MCF 10A (cell line): ENCODE data around the gene KCNQ5. TPM values are rescaled to one million over a fixed set of nuclear protein-coding genes. Genes with fewer than 3 reads are reported as not detected.

Source experiments
- BruUV-seq: library from RNA; stranded (reverse); fragments of 400-500 nt; replicated peaks from 2 replicates; lab custom pipeline; 2021; lab: Mats Ljungman, UMichigan
- CTCF ChIA-PET: fragments of 300-600 bp; sonication (Branson Sonifier 250); formaldehyde crosslinking; extraction: SDS; loops from one replicate; lab custom pipeline; 2021; ENCODE audit warnings: antibody characterized with exemption, inconsistent platforms; lab: Yijun Ruan, JAX
- POLR2A ChIA-PET: fragments of 300-600, 350-650 bp; sonication (Branson Sonifier 250); formaldehyde crosslinking; extraction: SDS; loops from one replicate; lab custom pipeline; 2020; ENCODE audit warnings: antibody characterized with exemption, inconsistent platforms; lab: Yijun Ruan, JAX
- DNase-seq: peaks from one replicate; pipeline ENCODE4 v3.0.0-alpha.2; 2018; ENCODE audit not compliant: unreplicated experiment
- H3K27ac Mint-ChIP-seq: one replicate; pipeline ENCODE4 v1.8.0; 2022; ENCODE audit warnings: mild to moderate bottlenecking, low read depth, mixed read lengths; ENCODE audit not compliant: unreplicated experiment
- H3K27me3 Mint-ChIP-seq: one replicate; pipeline ENCODE4 v1.8.0; 2022; ENCODE audit warnings: mixed read lengths; ENCODE audit not compliant: insufficient read depth, unreplicated experiment
- H3K36me3 Mint-ChIP-seq: one replicate; pipeline ENCODE4 v1.8.0; 2022; ENCODE audit warnings: mild to moderate bottlenecking, moderate library complexity, mixed read lengths; ENCODE audit not compliant: insufficient read depth, unreplicated experiment
- H3K4me1 Mint-ChIP-seq: one replicate; pipeline ENCODE4 v1.8.0; 2022; ENCODE audit warnings: mixed read lengths; ENCODE audit not compliant: insufficient read depth, unreplicated experiment
- H3K4me3 Mint-ChIP-seq: one replicate; pipeline ENCODE4 v1.8.0; 2022; ENCODE audit warnings: mild to moderate bottlenecking, moderate library complexity, mixed read lengths; ENCODE audit not compliant: unreplicated experiment
- H3K9me3 Mint-ChIP-seq: one replicate; pipeline ENCODE4 v1.8.0; 2022; ENCODE audit warnings: mixed read lengths; ENCODE audit not compliant: unreplicated experiment
- CTCF ChIP-seq: fragments of 200-600 bp; IDR thresholded peaks from one replicate; pipeline ENCODE4 v1.8.0; 2022; ENCODE audit warnings: antibody characterized with exemption, mild to moderate bottlenecking; ENCODE audit not compliant: unreplicated experiment
- intact Hi-C: fragments of 100-400 bp; cut with micrococcal nuclease; formaldehyde crosslinking; loops from 2 replicates; pipeline ENCODE4 v1.14.1; 2022
- total RNA-seq: library from RNA; stranded (reverse); gene quantifications from 2 replicates; pipeline ENCODE4 v1.2.3, GENCODE V29; 2022

Gene KCNQ5
- total RNA-seq, 1 experiment from 2014 or later: 10.3 TPM

DNA sequence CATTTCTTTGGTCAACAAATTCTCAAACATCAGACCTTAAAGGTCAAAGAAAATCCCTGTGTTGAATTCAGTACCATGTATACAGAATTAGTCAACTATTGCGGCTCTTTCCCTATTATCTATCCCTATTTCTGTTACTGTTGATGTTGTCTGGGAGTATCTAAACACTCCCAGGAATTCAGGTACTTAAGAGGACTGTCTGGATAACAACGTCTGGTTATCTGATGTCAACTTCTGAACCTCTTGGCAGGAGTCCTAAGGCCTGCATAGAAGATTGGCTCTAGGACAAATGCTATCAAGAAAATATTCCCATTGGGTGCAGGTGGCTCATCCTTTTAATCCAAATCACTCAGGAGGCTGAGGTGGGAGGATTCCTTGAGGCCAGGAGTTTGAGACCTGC lies 347.8 kb downstream of the KCNQ5 start:
- CTCF ChIA-PET: no interaction called here

DNA sequence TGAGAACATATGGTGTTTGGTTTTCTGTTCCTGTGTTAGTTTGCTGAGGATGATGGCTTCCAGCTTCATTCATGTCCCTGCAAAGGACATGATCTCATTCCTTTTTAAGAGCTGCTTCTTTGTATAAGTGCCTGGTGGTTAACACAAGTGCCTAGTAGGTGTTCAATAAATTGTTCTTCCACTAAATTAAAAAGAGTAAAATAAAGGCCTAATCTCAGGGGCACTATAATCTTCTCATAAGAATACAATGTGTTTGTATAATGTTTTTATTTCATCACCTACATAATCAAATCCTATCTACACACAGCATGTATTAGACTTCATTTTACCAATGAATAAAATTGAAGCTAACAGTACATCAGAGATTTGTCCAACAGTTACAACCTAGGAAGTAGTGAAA lies 350.7 kb downstream of the KCNQ5 start:
- no TSS peak for BruUV-seq
- no peak for TF ChIP-seq CTCF
- DNase-seq: no peak
- Mint-ChIP-seq H3K4me1 (peaks cover 20% of the 10 kb centered on the region), H3K4me3 (no peak overlapping the region), H3K27ac (no peak overlapping the region), H3K9me3 (no peaks in the 10 kb centered on the region), H3K36me3 (no peaks in the 10 kb centered on the region), H3K27me3 (no peaks in the 10 kb centered on the region)
- intact Hi-C loops: no loop called here
- ChIA-PET CTCF (interaction anchor here (0.6 to 1.2 kb wide), 3 partner anchors 30 to 349 kb away, joined by 3 read pairs; no protein-coding TSS in a partner anchor), POLR2A (no interaction called here)

More for the DNA sequence above, 347.8 kb downstream of the KCNQ5 start:
- TF ChIP-seq CTCF: no peak
- Mint-ChIP-seq H3K4me3 (no peak overlapping the region), H3K4me1 (peaks cover 30% of the 10 kb centered on the region), H3K36me3 (no peaks in the 10 kb centered on the region), H3K27me3 (no peaks in the 10 kb centered on the region), H3K27ac (peak overlapping the region; percentile 22), H3K9me3 (no peaks in the 10 kb centered on the region)
- intact Hi-C loops: no loop called here
- no TSS peak for BruUV-seq
- POLR2A ChIA-PET: no interaction called here
- no peak for DNase-seq

- no TSS peak for BruUV-seq
- H3K4me3 Mint-ChIP-seq: no peak overlapping the region
- no peaks in the 10 kb centered on the region for H3K9me3 Mint-ChIP-seq
- no peak for DNase-seq
- intact Hi-C loops: no loop called here
- no peaks in the 10 kb centered on the region for H3K36me3 Mint-ChIP-seq
- no peak for TF ChIP-seq CTCF
- H3K27me3 Mint-ChIP-seq: no peaks in the 10 kb centered on the region
- H3K4me1 Mint-ChIP-seq: peaks cover 6% of the 10 kb centered on the region
- ChIA-PET CTCF (interaction anchor here (0.6 to 0.7 kb wide), 4 partner anchors 239 to 456 kb away, joined by 3 to 5 read pairs (median 4); no protein-coding TSS in a partner anchor), POLR2A (interaction anchor here (0.7 kb wide), 1 partner anchor 12 kb away, joined by 3 read pairs; no protein-coding TSS in a partner anchor)
- no peak overlapping the region for H3K27ac Mint-ChIP-seq
Measured at GRCh38 chr6:72974276-72974675, 352.4 kb downstream of the KCNQ5 start.

DNA sequence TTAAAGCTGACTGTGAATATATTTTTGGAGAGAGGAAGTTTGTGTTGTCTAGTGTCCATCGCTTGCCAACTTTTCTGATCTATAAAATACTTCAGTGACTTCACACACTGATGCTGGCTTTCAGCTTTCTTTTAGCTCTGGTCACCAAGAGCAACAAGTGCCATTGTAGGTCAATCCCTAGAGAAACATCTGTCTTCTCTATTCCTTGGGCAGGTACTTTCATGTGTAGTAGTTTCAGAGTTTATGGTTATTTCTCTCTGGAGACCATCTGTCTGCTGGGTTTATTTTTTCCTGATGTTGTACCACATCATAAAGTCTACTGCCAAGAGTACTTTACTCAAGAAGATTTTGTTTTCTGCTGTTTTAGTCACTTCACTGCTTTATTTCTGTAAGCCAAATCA lies 353.5 kb downstream of the KCNQ5 start:
- Mint-ChIP-seq H3K4me3 (no peak overlapping the region), H3K27ac (no peak overlapping the region), H3K36me3 (no peaks in the 10 kb centered on the region), H3K9me3 (no peaks in the 10 kb centered on the region), H3K27me3 (no peaks in the 10 kb centered on the region), H3K4me1 (no peaks in the 10 kb centered on the region)
- BruUV-seq: no TSS peak
- no peak for DNase-seq
- no peak for TF ChIP-seq CTCF
- POLR2A ChIA-PET: no interaction called here
- intact Hi-C loops: no loop called here
- CTCF ChIA-PET: interaction anchor here (0.9 kb wide), 1 partner anchor 21 kb away, joined by 3 read pairs; no protein-coding TSS in a partner anchor
